Measurements from ENCODE around the gene PTPA.
A peak's percentile ranks its signal among the peaks of the same experiment; 100 is the strongest.
"Not testable (repeated sequence)": the region's sequence is repeated elsewhere in the genome, so short reads cannot be mapped to it uniquely, and the experiment has no call there.

The PTPA gene

DNA sequence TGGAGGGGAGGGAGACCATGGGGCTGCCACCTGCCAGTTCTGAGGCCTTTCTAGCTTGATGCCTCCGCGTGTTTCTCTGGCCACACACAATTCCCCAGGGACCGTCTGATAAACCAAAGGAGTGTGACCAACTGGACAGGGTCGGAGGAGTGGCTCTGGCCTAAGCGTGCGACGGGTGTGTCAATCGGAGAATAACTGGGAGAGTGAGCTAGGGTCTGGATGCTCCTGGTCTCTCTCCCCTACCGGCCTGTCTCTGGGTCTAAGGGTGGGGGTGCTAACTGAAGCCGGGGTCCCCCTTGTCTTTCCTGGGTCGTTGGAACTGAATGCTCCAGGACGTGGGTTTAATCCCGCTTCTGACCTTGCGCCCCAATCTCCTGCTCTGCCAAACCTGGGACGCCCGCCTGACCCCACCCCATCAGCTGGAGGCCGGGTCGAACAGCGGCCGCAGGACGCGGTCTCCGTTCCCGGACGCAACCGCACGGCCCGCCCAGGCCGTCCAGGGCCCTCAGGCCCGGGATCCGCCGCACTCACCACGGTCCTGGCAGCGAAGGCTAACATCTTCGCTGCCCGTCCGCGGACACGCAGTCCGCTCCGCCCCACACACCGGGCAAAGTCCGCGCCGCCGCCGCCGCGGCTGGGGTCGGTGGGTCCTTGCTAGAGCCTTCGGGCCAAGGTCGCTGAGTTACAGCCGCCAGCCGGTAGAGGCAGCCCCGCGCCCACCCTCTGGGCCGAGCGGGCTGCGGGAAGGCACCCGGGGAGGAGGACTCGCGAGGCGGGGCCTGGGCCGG lies 1.1 kb upstream of the PTPA start:
- peak overlapping the region; percentile 99 for H2AFZ ChIP-seq (ENCODE audit: low read length, unreplicated experiment)
- H3K79me2 ChIP-seq (ENCODE audit: control insufficient read depth, insufficient read depth, low read length, unreplicated experiment) = peaks cover 42% of the 10 kb centered on the region
- peaks cover 9% of the 10 kb centered on the region for H3K4me1 ChIP-seq (ENCODE audit: control insufficient read depth, insufficient read depth, low read length, unreplicated experiment)
- peak overlapping the region; percentile 58; the same call in 1 of the 2 replicates for H3K27ac ChIP-seq (ENCODE audit: low read depth, low read length)
- no peaks in the 10 kb centered on the region for H3K27me3 ChIP-seq (ENCODE audit: insufficient read depth, low read length)
- peak overlapping the region; percentile 100 for H3K4me3 ChIP-seq (ENCODE audit: low read depth, low read length)
- H3K36me3 ChIP-seq (ENCODE audit: insufficient read depth, low read length) = no peaks in the 10 kb centered on the region

DNA sequence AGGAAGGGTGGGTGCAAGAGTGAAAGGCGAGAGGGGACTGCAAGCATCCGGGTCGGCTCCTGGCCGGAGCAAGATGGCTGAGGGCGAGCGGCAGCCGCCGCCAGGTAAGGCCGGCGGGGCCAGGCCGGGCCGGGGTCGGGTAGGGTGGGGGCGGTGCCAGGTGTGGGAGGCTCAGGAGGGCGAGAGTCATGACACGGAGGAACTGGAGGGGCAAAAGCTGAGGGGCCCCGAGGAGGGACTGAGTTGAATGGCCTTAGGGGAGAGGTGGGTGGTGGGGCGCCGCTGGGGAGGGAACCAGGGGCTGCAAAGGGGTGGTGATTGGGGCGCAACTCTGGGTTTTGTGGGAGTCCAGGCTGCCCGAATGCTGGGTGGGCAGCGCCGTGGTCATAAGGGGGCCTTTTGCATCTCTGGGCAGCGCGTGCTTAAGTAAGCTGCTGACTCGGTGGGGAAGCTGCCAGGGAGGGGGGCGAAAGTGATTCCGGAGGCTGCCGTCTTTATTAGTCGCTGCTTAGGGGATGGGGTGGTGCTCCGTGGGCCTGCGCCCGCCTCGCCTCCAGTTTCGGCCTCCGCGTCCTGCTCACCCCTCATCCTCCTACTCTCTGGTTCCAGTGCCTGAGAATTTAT lies 425 bp downstream of the PTPA start:
- Histone ChIP-seq H3K36me3 (ENCODE audit: insufficient read depth, low read length) (no peaks in the 10 kb centered on the region), H3K27me3 (ENCODE audit: insufficient read depth, low read length) (no peaks in the 10 kb centered on the region), H3K79me2 (ENCODE audit: control insufficient read depth, insufficient read depth, low read length, unreplicated experiment) (peaks cover 49% of the 10 kb centered on the region), H3K4me1 (ENCODE audit: control insufficient read depth, insufficient read depth, low read length, unreplicated experiment) (peaks cover 9% of the 10 kb centered on the region), H2AFZ (ENCODE audit: low read length, unreplicated experiment) (peak overlapping the region; percentile 95), H3K27ac (ENCODE audit: low read depth, low read length) (peak overlapping the region; percentile 91), H3K4me3 (ENCODE audit: low read depth, low read length) (peak overlapping the region; percentile 100)

DNA sequence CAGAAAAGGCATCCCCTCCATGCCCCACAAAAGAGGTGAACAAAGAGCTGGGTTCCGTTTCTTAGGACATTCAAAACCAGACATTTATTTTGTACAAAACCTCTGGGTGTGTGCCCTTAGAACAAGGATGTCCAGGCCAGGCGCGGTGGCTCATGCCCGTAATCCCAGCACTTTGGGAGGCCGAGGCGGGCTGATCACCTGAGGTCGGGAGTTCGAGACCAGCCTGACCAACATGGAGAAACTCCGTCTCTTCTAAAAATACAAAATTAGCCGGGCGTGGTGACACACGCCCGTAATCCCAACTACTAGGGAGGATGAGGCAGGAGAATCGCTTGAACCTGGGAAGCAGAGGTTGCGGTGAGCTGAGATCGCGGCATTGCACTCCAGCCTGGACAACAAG lies 1.3 kb downstream of the PTPA start:
- peak overlapping the region; percentile 8 for H2AFZ ChIP-seq (ENCODE audit: low read length, unreplicated experiment)
- H3K79me2 ChIP-seq (ENCODE audit: control insufficient read depth, insufficient read depth, low read length, unreplicated experiment) = peaks cover 56% of the 10 kb centered on the region
- not testable (repeated sequence) for H3K36me3 ChIP-seq (ENCODE audit: insufficient read depth, low read length); H3K27me3 ChIP-seq (ENCODE audit: insufficient read depth, low read length); H3K27ac ChIP-seq (ENCODE audit: low read depth, low read length); H3K4me1 ChIP-seq (ENCODE audit: control insufficient read depth, insufficient read depth, low read length, unreplicated experiment)
- H3K4me3 ChIP-seq (ENCODE audit: low read depth, low read length) = peak overlapping the region; percentile 100

DNA sequence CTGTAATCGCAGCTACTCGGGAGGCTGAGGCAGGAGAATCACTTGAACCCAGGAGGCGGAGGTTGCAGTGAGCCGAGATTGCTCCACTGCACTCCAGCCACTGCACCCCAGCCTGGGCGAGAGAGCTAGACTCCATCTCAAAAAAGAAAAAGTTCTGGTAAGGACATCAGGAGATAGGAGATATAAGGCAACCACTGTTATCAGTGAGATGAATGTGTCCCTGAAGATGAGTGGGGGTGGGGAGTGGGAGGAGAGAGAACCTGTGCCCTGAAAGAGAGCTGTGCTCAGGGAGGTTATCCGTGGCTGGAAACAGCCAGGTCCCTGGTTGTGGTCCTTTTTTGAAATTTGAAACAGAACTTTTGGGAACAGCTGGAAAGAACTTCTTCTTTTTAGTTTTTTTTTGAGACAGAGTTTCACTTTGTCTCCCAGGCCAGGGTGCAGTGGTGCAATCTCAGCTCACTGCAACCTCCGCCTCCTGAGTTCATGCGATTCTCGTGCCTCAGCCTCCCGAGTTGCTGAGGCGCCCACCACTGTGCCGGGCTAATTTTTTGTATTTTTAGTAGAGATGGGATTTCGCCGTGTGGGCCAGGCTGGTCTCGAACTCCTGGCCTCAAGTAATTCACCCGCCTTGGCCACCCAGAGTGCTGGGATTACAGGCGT lies 2.6 kb downstream of the PTPA start:
- H3K4me3 ChIP-seq (ENCODE audit: low read depth, low read length) = no peak overlapping the region

DNA sequence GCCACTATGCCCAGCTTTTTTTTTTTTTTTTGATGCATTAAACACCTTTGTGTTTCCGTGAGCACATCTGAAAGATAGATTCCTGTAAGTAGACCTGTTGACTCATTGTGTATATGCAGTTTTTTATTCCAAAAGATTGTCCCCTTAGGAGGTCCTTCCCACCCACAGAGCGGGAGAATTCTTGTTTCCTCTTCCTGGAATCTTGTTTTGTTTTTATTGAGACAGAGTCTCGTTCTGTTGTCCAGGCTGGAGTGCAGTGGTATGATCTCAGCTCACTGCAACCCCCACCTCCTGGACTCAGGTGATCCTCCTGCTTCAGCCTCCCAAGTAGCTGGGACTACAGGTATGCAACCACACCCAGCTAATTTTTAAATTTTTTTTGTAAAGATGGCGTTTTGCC lies 7.6 kb downstream of the PTPA start:
- Histone ChIP-seq H3K36me3 (ENCODE audit: insufficient read depth, low read length) (peaks cover 6% of the 10 kb centered on the region; the same call in 1 of the 2 replicates), H3K4me3 (ENCODE audit: low read depth, low read length) (no peak overlapping the region), H3K27ac (ENCODE audit: low read depth, low read length) (no peak overlapping the region), H3K27me3 (ENCODE audit: insufficient read depth, low read length) (no peaks in the 10 kb centered on the region), H3K4me1 (ENCODE audit: control insufficient read depth, insufficient read depth, low read length, unreplicated experiment) (peaks cover 3% of the 10 kb centered on the region), H3K79me2 (ENCODE audit: control insufficient read depth, insufficient read depth, low read length, unreplicated experiment) (peaks cover 30% of the 10 kb centered on the region), H2AFZ (ENCODE audit: low read length, unreplicated experiment) (no peak overlapping the region)

More for the DNA sequence above, 2.6 kb downstream of the PTPA start:
- H3K36me3 ChIP-seq (ENCODE audit: insufficient read depth, low read length) = no peaks in the 10 kb centered on the region
- no peak overlapping the region for H2AFZ ChIP-seq (ENCODE audit: low read length, unreplicated experiment)
- H3K27ac ChIP-seq (ENCODE audit: low read depth, low read length) = no peak overlapping the region
- no peaks in the 10 kb centered on the region for H3K27me3 ChIP-seq (ENCODE audit: insufficient read depth, low read length)
- peaks cover 55% of the 10 kb centered on the region for H3K79me2 ChIP-seq (ENCODE audit: control insufficient read depth, insufficient read depth, low read length, unreplicated experiment)
- peaks cover 8% of the 10 kb centered on the region for H3K4me1 ChIP-seq (ENCODE audit: control insufficient read depth, insufficient read depth, low read length, unreplicated experiment)

DNA sequence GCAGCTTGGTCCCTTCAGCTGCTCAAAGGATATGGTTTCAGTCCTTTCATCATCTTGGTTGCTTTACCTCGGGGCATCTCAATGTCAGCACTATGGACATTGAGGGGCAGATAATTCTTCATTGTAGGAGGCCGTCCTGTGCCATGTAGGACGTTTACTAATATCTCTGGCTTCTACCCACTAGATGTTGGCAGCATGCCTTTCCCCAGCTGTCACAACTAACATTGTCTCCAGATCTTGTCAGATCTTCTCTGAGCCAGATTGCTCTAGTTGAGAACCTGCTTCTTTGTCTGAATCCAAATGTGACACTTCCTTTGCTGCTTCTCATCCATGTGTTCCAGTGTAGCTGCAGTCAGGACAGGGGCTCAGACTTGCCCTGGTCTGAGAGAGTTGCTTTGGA lies 10.3 kb downstream of the PTPA start:
- Histone ChIP-seq H3K4me3 (ENCODE audit: low read depth, low read length) (no peak overlapping the region), H3K27me3 (ENCODE audit: insufficient read depth, low read length) (no peaks in the 10 kb centered on the region), H3K27ac (ENCODE audit: low read depth, low read length) (peak overlapping the region; percentile 35; the same call in 1 of the 2 replicates), H3K4me1 (ENCODE audit: control insufficient read depth, insufficient read depth, low read length, unreplicated experiment) (peaks cover 18% of the 10 kb centered on the region), H3K79me2 (ENCODE audit: control insufficient read depth, insufficient read depth, low read length, unreplicated experiment) (peaks cover 16% of the 10 kb centered on the region), H2AFZ (ENCODE audit: low read length, unreplicated experiment) (no peak overlapping the region), H3K36me3 (ENCODE audit: insufficient read depth, low read length) (peaks cover 9% of the 10 kb centered on the region; the same call in 1 of the 2 replicates)

DNA sequence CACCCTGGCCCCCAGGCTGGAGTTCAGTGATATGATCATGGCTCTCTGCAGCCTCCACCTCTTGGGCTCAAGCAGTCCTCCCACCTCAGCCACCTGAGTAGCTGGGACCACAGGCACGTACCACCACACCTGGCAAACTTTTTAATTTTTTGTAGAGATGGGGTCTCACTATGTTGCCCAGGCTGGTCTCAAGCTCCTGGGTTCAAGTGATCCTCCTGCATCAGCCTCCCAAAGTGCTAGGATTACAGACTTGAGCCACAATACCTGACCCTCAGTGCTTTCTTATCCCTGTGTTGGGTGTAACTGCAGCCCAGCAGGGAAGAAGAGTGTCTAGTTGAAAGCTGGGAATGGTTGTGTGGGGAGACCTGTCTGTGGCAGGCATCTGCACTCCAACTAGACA lies 10.9 kb downstream of the PTPA start:
- peaks cover 9% of the 10 kb centered on the region; the same call in 1 of the 2 replicates for H3K36me3 ChIP-seq (ENCODE audit: insufficient read depth, low read length)
- no peaks in the 10 kb centered on the region for H3K27me3 ChIP-seq (ENCODE audit: insufficient read depth, low read length)
- no peak overlapping the region for H3K4me3 ChIP-seq (ENCODE audit: low read depth, low read length)
- no peak overlapping the region for H2AFZ ChIP-seq (ENCODE audit: low read length, unreplicated experiment)
- H3K4me1 ChIP-seq (ENCODE audit: control insufficient read depth, insufficient read depth, low read length, unreplicated experiment) = peaks cover 25% of the 10 kb centered on the region
- peaks cover 10% of the 10 kb centered on the region for H3K79me2 ChIP-seq (ENCODE audit: control insufficient read depth, insufficient read depth, low read length, unreplicated experiment)
- no peak overlapping the region for H3K27ac ChIP-seq (ENCODE audit: low read depth, low read length)

DNA sequence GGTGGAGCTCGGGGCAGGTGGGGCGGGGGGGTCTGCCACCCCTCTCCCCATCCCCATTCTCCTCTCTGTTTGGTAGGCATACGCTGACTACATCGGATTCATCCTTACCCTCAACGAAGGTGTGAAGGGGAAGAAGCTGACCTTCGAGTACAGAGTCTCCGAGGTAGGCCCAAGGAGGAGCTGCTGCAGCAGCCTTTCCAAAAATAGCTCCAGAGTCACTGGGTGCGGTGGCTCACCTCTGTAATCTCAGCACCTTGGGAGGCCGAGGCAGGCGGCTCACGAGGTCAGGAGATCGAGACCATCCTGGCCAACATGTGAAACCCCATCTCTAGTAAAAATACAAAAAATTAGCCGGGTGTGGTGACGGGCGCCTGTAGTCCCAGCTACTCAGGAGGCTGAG lies 11.8 kb downstream of the PTPA start:
- not testable (repeated sequence) for H3K79me2 ChIP-seq (ENCODE audit: control insufficient read depth, insufficient read depth, low read length, unreplicated experiment); H2AFZ ChIP-seq (ENCODE audit: low read length, unreplicated experiment); H3K4me3 ChIP-seq (ENCODE audit: low read depth, low read length); H3K27ac ChIP-seq (ENCODE audit: low read depth, low read length); H3K27me3 ChIP-seq (ENCODE audit: insufficient read depth, low read length)
- Histone ChIP-seq H3K36me3 (ENCODE audit: insufficient read depth, low read length) (peaks cover 12% of the 10 kb centered on the region; the same call in 1 of the 2 replicates), H3K4me1 (ENCODE audit: control insufficient read depth, insufficient read depth, low read length, unreplicated experiment) (peaks cover 26% of the 10 kb centered on the region)

DNA sequence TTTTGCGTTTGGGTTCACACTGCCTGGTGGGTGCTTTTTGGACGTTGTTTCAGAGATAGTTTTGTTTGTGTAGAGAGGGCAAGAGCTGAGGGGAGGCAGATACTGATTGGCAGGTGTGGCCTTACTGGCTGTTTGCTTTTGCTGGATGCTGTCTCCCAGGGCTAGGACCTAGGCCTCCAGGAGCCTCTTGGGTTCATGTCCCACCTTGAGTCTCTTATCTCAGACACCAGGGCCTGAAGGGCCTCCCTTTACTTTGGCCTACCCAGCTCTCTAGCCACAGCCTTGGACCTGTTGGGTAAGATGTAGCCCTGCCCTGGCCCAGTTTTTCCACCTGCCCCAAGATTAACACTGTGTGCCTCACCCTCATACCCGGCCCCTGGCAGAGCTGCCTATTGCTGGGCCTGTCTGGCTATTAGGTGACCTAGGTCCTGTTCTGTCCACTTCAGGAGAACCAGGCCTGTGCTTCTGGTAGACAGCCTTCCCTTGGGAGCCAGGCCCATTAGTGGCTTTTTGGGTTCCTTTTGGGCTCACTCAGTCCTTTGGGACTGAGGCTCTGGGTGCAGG lies 13.4 kb downstream of the PTPA start:
- Histone ChIP-seq H3K4me3 (ENCODE audit: low read depth, low read length) (no peak overlapping the region), H3K27ac (ENCODE audit: low read depth, low read length) (peak overlapping the region; percentile 49; the same call in 1 of the 2 replicates), H2AFZ (ENCODE audit: low read length, unreplicated experiment) (no peak overlapping the region), H3K27me3 (ENCODE audit: insufficient read depth, low read length) (no peaks in the 10 kb centered on the region), H3K4me1 (ENCODE audit: control insufficient read depth, insufficient read depth, low read length, unreplicated experiment) (peaks cover 26% of the 10 kb centered on the region), H3K36me3 (ENCODE audit: insufficient read depth, low read length) (peaks cover 17% of the 10 kb centered on the region), H3K79me2 (ENCODE audit: control insufficient read depth, insufficient read depth, low read length, unreplicated experiment) (peaks cover 4% of the 10 kb centered on the region)

DNA sequence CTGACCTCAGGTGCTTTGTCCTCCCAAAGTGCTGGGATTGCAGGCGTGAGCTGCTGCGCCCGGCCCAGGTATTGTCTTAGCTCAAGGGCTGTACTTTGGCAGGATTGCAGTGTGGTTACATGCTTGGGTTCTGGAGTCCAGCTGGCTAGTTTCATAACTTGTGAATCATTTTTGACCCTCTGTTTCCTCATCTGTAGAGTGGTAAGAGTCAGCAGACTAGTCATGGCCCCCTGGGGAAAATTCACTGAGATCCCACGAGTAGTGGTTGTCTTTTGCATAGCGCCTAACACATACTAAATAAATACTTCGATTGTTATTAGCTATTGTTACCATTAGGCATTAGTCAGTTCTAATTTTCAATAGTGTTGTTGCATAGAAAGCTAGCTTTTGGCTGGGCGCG lies 14.3 kb downstream of the PTPA start:
- Histone ChIP-seq H3K4me1 (ENCODE audit: control insufficient read depth, insufficient read depth, low read length, unreplicated experiment) (peaks cover 24% of the 10 kb centered on the region), H2AFZ (ENCODE audit: low read length, unreplicated experiment) (no peak overlapping the region), H3K27me3 (ENCODE audit: insufficient read depth, low read length) (no peaks in the 10 kb centered on the region), H3K36me3 (ENCODE audit: insufficient read depth, low read length) (peaks cover 18% of the 10 kb centered on the region), H3K4me3 (ENCODE audit: low read depth, low read length) (no peak overlapping the region), H3K27ac (ENCODE audit: low read depth, low read length) (peak overlapping the region; percentile 49), H3K79me2 (ENCODE audit: control insufficient read depth, insufficient read depth, low read length, unreplicated experiment) (peaks cover 2% of the 10 kb centered on the region)
